PC-9 (cell line): ENCODE measurements around the gene HTR7. TPM values are rescaled to one million over a fixed set of nuclear protein-coding genes. Genes with fewer than 3 reads are reported as not detected.

Source experiments
- BruUV-seq: library from RNA; stranded (reverse); fragments of 400-500 nt; replicated peaks from 2 replicates; lab custom pipeline; 2021; lab: Mats Ljungman, UMichigan
- CTCF ChIA-PET: fragments of 300-600 bp; sonication (Branson Sonifier 250); formaldehyde crosslinking; loops from one replicate; lab custom pipeline; 2022; ENCODE audit warnings: antibody characterized with exemption; lab: Charles Lee
- POLR2A ChIA-PET: fragments of 300-600 bp; sonication (Branson Sonifier 250); formaldehyde crosslinking; loops from one replicate; lab custom pipeline; 2022; ENCODE audit warnings: antibody characterized with exemption; ENCODE audit not compliant: unreplicated experiment; lab: Charles Lee
- DNase-seq, 2 experiments: peaks; one replicate each; pipeline versions ENCODE4 v3.0.0 to v3.0.0-alpha.2; 2015 to 2022; ENCODE audit warnings: mixed read lengths in 1 of 2
- H2AFZ ChIP-seq: fragments of 200-600 bp; sonication (generic); 2 replicates; pipeline ENCODE4 v1.8.1; 2017; ENCODE audit warnings: antibody characterized with exemption
- H3F3A ChIP-seq: fragments of 200-600 bp; sonication (generic); 2 replicates; pipeline ENCODE4 v1.8.1; 2017; ENCODE audit warnings: antibody characterized with exemption, mild to moderate bottlenecking, low read depth; ENCODE audit not compliant: insufficient read depth
- H3K27ac ChIP-seq: fragments of 200-600 bp; sonication (generic); 2 replicates; pipeline ENCODE4 v1.6.1; 2016; ENCODE audit warnings: mixed run types
- H3K27me3 ChIP-seq: fragments of 200-600 bp; sonication (generic); 2 replicates; pipeline ENCODE4 v1.6.1; 2016; ENCODE audit warnings: low read depth, mixed run types; ENCODE audit not compliant: insufficient read depth
- H3K36me3 ChIP-seq: fragments of 200-600 bp; sonication (generic); 2 replicates; pipeline ENCODE4 v1.6.1; 2016; ENCODE audit warnings: low read depth, mixed run types
- H3K4me1 ChIP-seq: fragments of 200-600 bp; sonication (generic); replicated peaks from 2 replicates; pipeline ENCODE4 v1.6.1; 2016; ENCODE audit warnings: mixed run types; ENCODE audit not compliant: insufficient read depth
- H3K4me2 ChIP-seq: fragments of 200-600 bp; sonication (generic); 2 replicates; pipeline ENCODE4 v1.6.1; 2017; ENCODE audit warnings: mixed run types
- H3K4me3 ChIP-seq: fragments of 200-600 bp; sonication (generic); 2 replicates; pipeline ENCODE4 v1.6.1; 2016; ENCODE audit warnings: mixed run types
- H3K79me2 ChIP-seq: fragments of 200-600 bp; sonication (generic); 2 replicates; pipeline ENCODE4 v1.6.1; 2017; ENCODE audit warnings: low read depth, mixed run types
- H3K9me2 ChIP-seq: fragments of 200-600 bp; sonication (generic); 2 replicates; pipeline ENCODE4 v1.8.1; 2017; ENCODE audit warnings: mild to moderate bottlenecking; ENCODE audit not compliant: insufficient read depth
- H3K9me3 ChIP-seq: fragments of 200-600 bp; sonication (generic); 2 replicates; pipeline ENCODE4 v1.8.1; 2016; ENCODE audit warnings: low read depth; ENCODE audit not compliant: insufficient read depth
- H4K20me1 ChIP-seq: fragments of 200-600 bp; sonication (generic); 2 replicates; pipeline ENCODE4 v1.8.1; 2017; ENCODE audit not compliant: insufficient read depth
- CTCF ChIP-seq: fragments of 200-600 bp; sonication (generic); conservative IDR thresholded peaks from 2 replicates; pipeline ENCODE4 v1.6.1; 2017; ENCODE audit warnings: mixed run types, antibody characterized with exemption, mild to moderate bottlenecking, moderate library complexity
- EZH2 ChIP-seq: fragments of 200-600 bp; sonication (generic); IDR thresholded peaks from 2 replicates; pipeline ENCODE4 v1.8.0; 2017; ENCODE audit warnings: antibody characterized with exemption, low read depth
- intact Hi-C: fragments of 100-400 bp; cut with micrococcal nuclease; formaldehyde crosslinking; loops from one replicate; pipeline ENCODE4 v1.10.0; 2022; ENCODE audit not compliant: unreplicated experiment
- total RNA-seq: library from RNA; stranded (reverse); gene quantifications from 2 replicates; pipeline ENCODE4 v1.2.3, GENCODE V29; 2021

HTR7 gene
- total RNA-seq, 1 experiment from 2014 or later, result 0.52 TPM

- Histone ChIP-seq H3K9me3 (no peaks in the 10 kb centered on the region), H3K27ac (no peak overlapping the region), H4K20me1 (no peaks in the 10 kb centered on the region), H3K79me2 (no peaks in the 10 kb centered on the region), H3K27me3 (no peaks in the 10 kb centered on the region), H2AFZ (no peak overlapping the region; the same call in 1 of the 2 replicates), H3F3A (peaks cover 14% of the 10 kb centered on the region; the same call in 1 of the 2 replicates), H3K9me2 (no peaks in the 10 kb centered on the region), H3K36me3 (no peaks in the 10 kb centered on the region), H3K4me1 (peaks cover 16% of the 10 kb centered on the region), H3K4me2 (peak overlapping the region; percentile 55; the same call in 1 of the 2 replicates), H3K4me3 (peak overlapping the region; percentile 58; the same call in 1 of the 2 replicates)
- CTCF ChIA-PET, result interaction anchor here (0.6 kb wide), 1 partner anchor 106 kb away, joined by 3 read pairs; no protein-coding TSS in a partner anchor
- no TSS peak for BruUV-seq
- DNase-seq, result no peak
- TF ChIP-seq EZH2 (no peak), CTCF (no peak)
- intact Hi-C loops, result no loop called here
- POLR2A ChIA-PET, result no interaction called here
These were observed 740 bp downstream of the HTR7 start for GRCh38 chr10:90856964-90857634.

- Histone ChIP-seq H3K4me3 (no peak overlapping the region), H3K27ac (no peak overlapping the region), H3F3A (peaks cover 14% of the 10 kb centered on the region; the same call in 1 of the 2 replicates), H3K9me2 (no peaks in the 10 kb centered on the region), H3K4me1 (peaks cover 16% of the 10 kb centered on the region), H3K27me3 (no peaks in the 10 kb centered on the region), H3K9me3 (no peaks in the 10 kb centered on the region), H3K79me2 (no peaks in the 10 kb centered on the region), H3K36me3 (no peaks in the 10 kb centered on the region), H2AFZ (no peak overlapping the region), H3K4me2 (peak overlapping the region; percentile 55; the same call in 1 of the 2 replicates), H4K20me1 (no peaks in the 10 kb centered on the region)
- no peak for DNase-seq
- TF ChIP-seq EZH2, result no peak
- TF ChIP-seq CTCF, result no peak
- CTCF ChIA-PET, result no interaction called here
- POLR2A ChIA-PET, result no interaction called here
- BruUV-seq, result no TSS peak
- intact Hi-C loops, result no loop called here
These were observed 1.6 kb downstream of the HTR7 start for GRCh38 chr10:90856261-90856660.

- no peak for DNase-seq
- Histone ChIP-seq H3K4me3 (no peak overlapping the region), H3K27me3 (no peaks in the 10 kb centered on the region), H3F3A (peaks cover 14% of the 10 kb centered on the region; the same call in 1 of the 2 replicates), H3K9me3 (no peaks in the 10 kb centered on the region), H3K79me2 (no peaks in the 10 kb centered on the region), H3K4me1 (peaks cover 16% of the 10 kb centered on the region), H3K9me2 (no peaks in the 10 kb centered on the region), H3K27ac (no peak overlapping the region), H3K4me2 (no peak overlapping the region), H2AFZ (no peak overlapping the region), H4K20me1 (no peaks in the 10 kb centered on the region), H3K36me3 (no peaks in the 10 kb centered on the region)
- intact Hi-C loops, result no loop called here
- TF ChIP-seq EZH2, result no peak
- TF ChIP-seq CTCF, result no peak
- ChIA-PET CTCF (no interaction called here), POLR2A (no interaction called here)
- BruUV-seq, result no TSS peak
These were observed 2.7 kb downstream of the HTR7 start for GRCh38 chr10:90855126-90855525.
